Activated gamma-delta T cell treated with anti-CD3 and anti-CD28 coated beads, Interleukin-2, amount 50 U/mL, for 16 hours (primary cell): Measurements from ENCODE around the gene FANCD2.
"Not testable (repeated sequence)": the region's sequence is repeated elsewhere in the genome, so short reads cannot be mapped to it uniquely, and the experiment has no call there.

Experiments used
- DNase-seq: peaks from one replicate; pipeline ENCODE4 v3.0.0-alpha.2; 2020; ENCODE audit warnings: low read depth

FANCD2 gene

DNA sequence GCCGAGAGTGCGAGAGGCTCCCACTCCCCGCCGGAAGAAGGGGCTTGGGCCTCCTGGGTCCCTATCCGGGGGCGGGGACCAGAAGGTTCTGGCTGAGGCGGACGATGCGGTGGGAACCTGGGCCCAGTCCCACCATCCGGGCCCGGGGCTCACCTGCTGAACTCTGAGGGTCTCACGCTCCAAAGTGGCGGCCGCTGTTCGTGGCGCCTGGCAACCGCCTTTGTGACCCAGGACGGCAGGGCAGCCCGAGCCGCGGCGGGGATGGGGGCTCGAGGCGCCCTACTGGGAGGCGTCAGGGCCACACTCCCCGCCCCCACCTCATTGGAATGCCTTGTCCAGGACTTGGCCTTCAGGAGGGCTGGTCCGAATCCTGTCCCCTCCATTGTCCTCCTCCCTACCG lies 81.9 kb downstream of the FANCD2 start, which contains the start of gene FANCD2OS:
TSS of gene FANCD2OS (minus strand) at position 165 of the 400 bp plus-strand sequence. CDS start 3,481 bp downstream, outside the sequence.
- no peak for DNase-seq

DNA sequence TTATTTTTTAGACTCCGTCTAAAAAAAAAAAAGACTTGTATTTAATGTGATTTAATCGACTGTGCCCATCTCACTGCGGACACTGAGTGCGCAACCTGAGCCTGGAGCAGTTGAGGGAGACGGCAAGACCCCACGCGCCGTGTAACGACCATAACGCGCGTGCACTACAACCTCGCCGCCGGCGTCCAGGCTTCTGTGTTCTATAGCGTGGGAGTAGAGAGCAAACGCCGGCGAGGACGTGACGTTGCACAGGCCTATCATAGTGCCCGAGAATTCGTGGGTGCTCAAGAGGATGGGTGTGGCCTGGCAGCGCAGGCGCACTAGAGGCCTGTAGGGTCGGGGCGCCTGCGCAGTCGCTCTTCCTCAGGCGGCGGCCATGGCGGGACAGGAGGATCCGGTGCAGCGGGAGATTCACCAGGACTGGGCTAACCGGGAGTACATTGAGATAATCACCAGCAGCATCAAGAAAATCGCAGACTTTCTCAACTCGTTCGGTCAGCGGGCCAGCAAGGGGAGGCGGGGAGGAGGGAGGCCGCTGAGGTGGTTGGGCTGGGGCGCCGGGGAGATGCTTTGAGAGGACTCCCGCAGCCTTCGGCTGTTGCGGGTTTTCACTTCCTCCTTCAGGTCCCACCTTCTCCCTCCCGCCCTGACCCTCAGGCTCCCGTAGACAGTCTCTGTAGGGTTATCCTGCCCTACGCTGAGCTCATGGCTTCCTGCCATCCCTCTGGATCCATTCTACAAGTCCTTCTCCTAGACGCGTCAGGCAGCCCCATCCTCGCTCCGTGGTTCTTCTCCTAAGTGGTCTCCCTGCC lies 89.3 kb downstream of the FANCD2 start, which contains the start of gene BRK1:
TSS of gene BRK1 (plus strand) at position 350 of the 812 bp plus-strand sequence. CDS start at position 377, 27 bp downstream.
- peak; percentile 90 for DNase-seq

DNA sequence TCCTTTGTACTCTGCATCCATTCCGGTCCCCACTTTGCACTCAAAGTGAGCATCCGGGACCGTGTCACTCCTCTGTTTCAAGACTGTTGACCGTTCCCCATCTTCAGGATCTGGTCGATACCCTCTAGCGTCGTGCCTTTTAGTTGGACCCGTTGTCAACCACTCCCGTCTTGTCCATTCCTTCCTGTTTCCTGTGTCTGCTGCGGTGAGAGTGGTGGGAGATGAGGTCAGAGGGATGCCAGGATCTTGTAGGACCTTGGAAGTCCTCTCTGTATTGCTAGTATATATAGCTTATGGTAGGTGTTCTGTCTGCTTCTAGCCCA lies 89.9 kb downstream of the FANCD2 start:
- DNase-seq = no peak

GRCh38 chr3:10116928-10117327 lies 90.7 kb downstream of the FANCD2 start:
- no peak for DNase-seq

- DNase-seq = no peak
Observed at GRCh38 chr3:10119376-10119775, 93.1 kb downstream of the FANCD2 start.

- DNase-seq = no peak
Observed at GRCh38 chr3:10121064-10121463, 94.8 kb downstream of the FANCD2 start.

- DNase-seq = no peak
Observed at GRCh38 chr3:10122724-10123123, 96.5 kb downstream of the FANCD2 start.

- DNase-seq = not testable (repeated sequence)
Observed at GRCh38 chr3:10135872-10136271, 109.6 kb downstream of the FANCD2 start.

DNA sequence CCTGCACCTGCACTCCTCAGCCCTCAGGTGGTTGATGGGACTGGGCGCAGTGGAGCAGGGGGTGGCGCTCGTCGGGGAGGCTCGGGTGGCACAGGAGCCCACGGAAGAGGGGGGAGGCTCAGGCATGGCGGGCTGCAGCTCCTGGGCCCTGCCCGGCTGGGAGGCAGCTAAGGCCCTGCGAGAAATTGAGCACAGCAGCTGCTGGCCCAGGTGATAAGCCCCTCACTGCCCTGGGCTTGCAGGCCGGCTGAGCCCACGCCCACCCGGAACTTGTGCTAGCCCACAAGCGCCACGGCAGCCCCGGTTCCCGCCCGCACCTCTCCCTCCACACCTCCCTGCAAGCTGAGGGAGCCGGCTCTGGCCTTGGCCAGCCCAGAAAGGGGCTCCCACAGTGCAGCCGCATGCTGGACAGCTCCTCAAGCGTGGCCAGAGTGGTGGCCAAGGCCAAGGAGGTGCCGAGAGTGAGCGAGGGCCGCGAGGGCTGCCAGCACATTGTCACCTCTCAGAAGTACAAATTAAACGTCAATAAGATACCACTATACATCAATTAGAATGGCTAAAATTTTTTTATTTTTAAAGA lies 110.3 kb downstream of the FANCD2 start:
- no peak for DNase-seq

- no peak for DNase-seq
Observed at GRCh38 chr3:10137178-10137577, 110.9 kb downstream of the FANCD2 start.

DNA sequence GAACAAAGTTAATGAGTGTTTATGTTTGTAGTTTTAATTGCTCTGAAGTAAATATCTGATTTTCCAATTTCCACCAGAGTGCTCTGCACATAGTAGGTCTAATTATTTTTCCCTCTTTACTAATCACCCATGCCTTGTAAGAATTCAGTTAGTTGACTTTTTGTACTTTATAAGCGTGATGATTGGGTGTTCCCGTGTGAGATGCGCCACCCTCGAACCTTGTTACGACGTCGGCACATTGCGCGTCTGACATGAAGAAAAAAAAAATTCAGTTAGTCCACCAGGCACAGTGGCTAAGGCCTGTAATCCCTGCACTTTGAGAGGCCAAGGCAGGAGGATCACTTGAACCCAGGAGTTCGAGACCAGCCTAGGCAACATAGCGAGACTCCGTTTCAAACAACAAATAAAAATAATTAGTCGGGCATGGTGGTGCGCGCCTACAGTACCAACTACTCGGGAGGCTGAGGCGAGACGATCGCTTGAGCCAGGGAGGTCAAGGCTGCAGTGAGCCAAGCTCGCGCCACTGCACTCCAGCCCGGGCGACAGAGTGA lies 114.8 kb downstream of the FANCD2 start:
- DNase-seq = no peak

GRCh38 chr3:10142707-10143560 lies 116.7 kb downstream of the FANCD2 start:
- DNase-seq = no peak

- DNase-seq = no peak
Observed at GRCh38 chr3:10145685-10146084, 119.4 kb downstream of the FANCD2 start.

DNA sequence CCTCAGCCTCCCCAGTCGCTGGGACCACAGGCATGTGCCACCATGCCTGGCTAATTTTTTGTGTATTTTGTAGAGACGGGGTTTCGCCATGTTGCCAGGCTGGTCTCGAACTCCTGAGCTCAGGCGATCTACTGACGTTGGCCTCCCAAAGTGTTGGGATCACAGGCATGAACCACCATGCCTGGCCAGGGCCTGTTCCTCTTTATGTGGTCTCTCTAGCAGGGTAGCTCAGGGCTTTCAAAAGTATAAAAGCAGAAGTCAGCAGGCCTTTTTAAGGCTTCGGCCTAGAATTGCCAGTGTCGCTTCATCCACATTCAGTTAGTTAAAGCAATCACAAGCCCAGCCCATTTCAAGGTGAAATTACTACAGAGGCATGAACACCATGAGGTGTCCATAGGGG lies 123.0 kb downstream of the FANCD2 start:
- DNase-seq = no peak

DNA sequence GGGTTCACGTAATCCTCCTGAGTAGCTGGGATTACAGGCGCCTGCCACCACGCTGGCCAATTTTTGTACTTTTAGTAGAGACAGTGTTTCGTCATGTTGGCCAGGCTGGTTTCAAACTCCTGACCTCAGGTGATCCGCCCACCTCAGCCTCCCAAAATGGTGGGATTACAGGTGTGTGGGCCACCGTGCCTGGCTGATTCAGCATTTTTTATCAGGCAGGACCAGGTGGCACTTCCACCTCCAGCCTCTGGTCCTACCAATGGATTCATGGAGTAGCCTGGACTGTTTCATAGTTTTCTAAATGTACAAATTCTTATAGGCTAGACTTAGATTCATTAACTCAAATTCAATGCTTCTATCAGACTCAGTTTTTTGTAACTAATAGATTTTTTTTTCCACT lies 124.8 kb downstream of the FANCD2 start:
- no peak for DNase-seq
